IPS DF 19.7 (cell line): ENCODE data around the gene ENPP3.
A peak's percentile ranks its signal among the peaks of the same experiment; 100 is the strongest.

Source experiments
- DNase-seq: peaks from one replicate; pipeline ENCODE4 v3.0.0-alpha.2; 2013; ENCODE audit warnings: low read depth, low spot score

ENPP3 gene

DNA sequence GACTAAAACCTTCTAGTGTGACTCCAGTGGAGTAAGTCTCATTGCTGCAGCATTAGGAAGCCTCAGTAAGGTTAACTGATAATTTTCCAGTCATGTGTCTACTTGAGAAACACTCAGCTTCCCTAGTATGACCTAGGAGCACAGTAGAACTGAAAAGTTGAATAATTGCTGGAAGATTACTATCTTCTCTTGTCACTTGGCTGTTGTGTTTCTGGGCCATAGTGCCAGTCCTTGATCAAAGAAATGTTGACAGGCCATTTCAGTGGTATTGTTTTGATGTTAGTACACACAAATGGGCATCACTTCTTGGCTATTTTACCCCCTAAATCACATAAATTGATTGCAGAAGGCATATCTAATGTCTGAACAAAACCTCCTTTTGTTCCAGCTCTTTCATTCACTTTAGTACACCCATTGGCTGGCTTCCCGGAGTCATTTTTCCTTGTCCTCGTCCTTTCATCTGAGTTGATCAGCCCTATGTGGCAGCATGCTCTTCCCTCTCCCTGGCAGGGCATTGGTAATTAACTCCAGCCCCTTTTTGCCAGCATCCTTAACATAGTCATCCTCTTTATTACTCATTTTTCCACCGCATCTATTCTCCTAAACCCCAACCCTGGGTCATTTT is 6.0 kb downstream of the ENPP3 start:
- no peak for DNase-seq

DNA sequence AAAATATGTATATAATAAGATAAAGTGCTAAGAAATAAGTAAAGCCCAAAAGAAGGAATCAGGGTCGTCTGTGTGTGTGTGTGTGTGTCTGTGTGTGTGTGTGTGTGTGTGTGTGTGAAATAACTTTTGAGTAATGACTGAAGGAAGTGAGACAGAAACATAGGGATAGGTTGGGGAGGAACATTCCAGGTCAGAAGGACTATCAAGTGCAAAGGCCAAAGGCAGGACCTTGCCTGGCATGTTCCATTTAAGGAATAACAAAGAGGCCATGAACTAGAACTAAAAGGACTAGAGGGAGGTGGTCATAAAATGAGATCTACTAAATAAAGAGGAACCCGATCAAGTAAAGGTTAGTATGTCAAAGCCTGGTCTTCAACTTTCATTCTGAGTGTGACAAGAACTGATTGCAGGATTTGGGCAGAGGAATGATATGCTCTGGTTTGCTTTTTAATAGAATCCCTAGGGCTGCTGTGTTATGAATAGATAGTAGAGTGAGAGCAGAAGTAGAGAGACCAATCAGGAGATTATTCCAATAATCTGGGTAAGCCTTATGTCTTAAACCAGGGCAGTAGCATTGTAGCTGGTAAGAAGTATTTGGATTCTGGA is 6.9 kb downstream of the ENPP3 start:
- DNase-seq, result no peak

DNA sequence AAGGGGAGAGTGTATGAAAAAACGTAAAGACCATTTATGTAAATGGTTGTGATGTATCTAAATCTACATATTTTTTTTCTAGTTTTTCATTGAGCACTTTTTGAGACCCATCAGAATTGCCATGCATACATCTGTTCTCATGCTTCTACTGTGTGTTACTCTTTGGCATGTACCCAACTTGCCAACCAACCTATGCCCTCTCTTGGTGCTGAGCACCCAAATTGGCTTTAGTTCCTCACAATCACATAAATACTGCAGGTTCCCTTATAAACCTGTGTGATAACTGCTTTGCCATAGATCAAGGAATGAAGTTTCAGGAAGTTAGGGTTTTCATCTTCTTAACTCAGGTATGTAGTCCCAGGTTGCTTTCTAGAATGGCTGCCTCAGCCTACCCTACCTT is 7.8 kb downstream of the ENPP3 start:
- no peak for DNase-seq

DNA sequence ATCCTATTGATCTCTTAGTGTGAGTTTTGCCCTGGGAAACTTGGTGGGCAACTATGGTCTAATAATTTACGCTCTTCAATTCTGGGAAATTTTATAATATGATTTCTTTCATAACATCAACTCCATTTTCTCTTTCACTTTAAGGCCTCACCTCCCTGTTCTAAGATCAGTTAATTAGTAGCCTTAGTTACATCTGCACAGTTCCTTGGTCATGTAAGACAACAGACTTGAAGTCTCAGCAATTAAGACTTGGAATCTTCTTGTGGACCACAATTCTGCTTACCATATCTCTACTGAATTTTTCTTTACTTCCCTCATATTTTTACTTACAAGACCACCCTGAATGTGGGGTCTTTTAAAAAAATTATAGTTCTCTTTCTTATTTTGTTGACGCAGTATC is 8.7 kb downstream of the ENPP3 start:
- DNase-seq, result no peak

DNA sequence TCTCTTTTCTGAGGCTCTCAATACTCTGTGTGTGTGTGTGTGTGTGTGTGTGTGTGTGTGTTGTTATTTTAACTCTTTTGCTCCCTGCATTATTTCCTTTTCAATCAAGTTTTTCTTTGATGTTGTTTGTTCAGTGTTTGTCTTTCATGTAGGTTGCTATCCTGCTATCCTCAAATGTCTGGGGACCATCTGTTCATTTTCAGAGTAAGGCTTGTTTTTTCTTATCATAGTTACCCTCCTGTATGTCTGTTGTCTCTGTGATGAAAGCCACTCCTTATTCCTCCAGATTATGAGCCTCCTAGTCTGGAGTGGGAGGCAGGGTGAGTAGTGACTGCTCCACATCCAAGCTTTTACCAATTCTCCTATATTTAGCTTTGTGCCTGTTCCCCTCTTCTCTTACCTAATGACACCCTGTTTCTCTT is 9.2 kb downstream of the ENPP3 start:
- no peak for DNase-seq

DNA sequence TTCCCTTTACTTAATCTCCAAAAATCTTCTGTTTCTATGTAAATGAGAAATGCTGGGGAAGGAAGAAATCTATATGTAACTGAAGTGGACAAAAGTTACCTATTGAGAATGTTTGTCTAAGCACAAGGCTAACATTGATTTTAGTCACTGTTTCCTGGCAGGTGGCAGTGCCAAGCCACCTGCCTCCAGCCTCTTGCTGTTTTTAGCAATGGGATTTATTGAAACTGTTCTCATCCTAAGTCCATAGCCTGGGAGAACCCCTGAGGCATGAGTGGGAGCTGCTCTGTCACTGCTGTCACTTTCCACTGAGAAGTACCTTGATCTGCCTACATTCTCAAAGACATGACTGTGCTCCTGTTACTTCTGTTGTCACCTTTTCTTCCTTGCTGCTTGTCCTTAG is 14.7 kb downstream of the ENPP3 start:
- DNase-seq, result no peak

DNA sequence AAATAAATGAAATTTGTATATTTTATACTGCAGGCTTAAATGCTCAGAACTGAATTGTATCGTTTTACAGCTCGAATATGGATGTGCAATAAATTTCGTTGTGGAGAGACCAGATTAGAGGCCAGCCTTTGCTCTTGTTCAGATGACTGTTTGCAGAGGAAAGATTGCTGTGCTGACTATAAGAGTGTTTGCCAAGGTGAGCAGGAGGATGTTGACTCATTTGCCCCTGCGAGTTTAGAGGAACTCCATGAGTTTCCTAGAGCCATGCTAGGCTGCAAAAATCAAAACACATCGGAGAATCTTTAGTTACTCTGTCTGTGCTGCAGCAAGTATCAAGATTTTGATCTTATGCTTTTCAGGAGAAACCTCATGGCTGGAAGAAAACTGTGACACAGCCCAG is 15.4 kb downstream of the ENPP3 start:
- no peak for DNase-seq

DNA sequence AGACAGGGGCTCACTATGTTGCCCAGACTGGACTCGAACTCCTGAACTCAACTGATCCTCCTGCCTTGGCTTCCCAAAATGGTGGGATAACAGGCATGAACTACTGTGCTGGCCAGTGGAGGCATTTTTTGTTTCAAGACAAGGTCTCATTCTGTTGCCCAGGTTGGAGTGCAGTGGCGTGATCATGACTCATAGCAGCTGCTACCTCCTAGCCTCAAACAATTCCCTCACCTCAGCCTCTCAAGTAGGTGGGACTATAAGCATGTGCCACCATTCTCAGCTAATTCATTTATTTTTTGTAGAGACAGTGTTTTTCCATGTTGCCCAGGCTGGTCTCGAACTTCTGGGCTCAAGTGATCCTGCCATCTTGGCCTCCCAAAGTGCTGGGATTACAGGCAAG is 17.2 kb downstream of the ENPP3 start:
- no peak for DNase-seq

DNA sequence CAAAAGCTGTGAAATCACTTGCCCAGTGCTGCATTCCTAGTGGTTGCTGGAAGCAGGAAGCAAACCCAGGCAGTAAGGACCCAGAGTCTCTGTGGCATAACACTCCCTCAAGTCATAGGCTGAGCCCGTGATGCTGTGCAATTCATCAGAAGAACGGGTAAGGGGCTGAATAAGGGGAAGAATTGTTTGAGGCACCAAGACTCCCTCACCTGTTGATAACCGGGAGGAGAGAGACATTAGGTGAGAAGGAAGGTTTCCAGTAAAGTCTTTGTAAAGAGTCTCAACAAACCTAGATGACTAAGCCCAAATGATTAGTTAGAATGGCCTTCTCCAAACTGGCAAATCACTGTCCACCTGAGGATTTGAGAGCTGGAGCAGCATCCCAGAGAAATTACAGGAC is 18.3 kb downstream of the ENPP3 start:
- DNase-seq, result no peak

DNA sequence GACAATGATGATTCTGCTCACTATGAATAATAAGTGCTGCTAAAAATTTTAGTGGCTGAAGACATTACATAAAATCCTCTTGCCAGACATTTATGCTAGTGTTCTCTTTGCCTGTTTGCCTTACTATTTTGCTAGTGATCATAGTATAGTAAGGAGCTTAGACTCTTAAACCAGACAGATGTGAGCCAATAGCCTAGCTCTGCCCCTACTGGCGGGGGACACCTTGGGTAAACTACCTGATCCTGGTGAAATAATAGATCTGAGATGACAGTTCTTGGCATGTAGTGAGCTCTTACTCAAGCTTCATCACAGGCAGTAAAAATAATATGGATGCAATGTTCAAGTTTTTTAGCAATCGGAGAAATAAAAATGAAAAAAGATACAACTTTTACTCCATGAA is 18.8 kb downstream of the ENPP3 start:
- DNase-seq, result no peak

DNA sequence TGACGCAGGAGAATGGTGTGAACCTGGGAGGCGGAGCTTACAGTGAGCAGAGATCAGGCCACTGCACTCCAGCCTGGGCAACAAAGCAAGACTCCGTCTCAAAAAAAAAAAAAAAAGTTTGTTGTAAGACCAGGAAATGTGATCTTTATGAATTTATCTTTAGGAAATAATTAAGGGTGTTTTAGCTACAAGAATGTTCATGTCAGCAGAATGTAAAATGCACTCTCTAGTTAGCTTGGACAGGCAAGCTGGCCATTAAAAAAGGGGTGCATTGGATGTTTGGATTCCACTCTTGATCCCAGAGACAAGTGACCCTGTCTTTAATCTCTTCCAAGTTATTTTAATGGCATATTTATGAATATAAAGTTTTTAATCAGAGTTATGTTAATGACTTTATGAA is 19.6 kb downstream of the ENPP3 start:
- DNase-seq, result no peak

DNA sequence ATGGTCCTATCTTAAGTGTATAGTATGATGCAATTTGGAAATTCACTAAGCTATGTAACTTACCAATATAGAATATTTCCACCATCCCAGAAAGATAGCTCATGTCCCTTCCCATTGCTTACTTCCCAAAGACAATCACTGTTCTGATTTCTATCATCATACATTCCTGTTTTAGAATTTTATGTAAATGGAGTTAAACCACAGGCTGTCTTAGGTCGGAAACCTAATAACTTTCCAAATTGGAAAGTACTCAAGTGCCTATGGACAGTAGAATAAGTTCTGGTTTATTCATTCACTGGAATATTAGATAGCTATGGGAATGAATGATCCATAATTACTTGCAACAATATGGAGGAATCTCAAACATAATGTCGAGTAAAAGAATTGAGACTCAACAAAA is 20.1 kb downstream of the ENPP3 start:
- DNase-seq, result no peak

DNA sequence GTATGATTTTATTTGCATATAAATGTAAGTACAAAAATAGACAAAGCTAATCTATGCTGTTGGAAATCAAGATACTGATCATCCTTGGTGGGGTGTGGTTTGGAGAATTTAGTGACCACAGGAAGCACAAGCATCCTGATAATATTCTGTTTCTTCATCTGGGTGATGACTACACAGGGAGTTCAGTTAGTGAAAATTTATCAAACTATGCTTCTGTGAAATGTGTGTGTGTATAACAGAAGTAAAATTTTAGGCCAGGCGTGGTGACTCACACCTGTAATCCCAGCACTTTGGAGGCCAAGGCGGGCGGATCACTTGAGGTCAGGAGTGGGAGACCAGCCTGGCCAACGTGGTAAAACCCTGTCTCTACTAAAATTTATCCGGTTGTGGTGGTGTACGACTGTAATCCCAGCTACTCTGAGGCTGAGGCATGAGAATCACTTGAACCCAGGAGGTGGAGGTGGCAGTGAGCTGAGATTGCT is 20.6 kb downstream of the ENPP3 start:
- no peak for DNase-seq

DNA sequence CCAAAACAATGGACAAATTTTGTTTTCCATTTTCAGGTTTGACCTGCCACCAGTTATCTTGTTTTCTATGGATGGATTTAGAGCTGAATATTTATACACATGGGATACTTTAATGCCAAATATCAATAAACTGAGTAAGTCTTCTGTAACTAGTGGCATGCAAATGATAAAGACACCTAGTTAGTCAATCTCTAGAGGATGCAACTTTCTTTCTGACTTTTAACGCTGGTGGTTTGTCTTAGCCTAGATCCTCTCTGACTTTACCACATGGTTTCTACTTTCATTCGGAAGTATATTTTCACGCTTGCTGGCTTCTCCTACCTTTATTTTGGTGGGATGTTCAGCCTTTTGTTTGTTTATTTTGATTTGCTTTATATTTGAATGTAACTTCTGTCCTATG is 21.2 kb downstream of the ENPP3 start:
- no peak for DNase-seq

DNA sequence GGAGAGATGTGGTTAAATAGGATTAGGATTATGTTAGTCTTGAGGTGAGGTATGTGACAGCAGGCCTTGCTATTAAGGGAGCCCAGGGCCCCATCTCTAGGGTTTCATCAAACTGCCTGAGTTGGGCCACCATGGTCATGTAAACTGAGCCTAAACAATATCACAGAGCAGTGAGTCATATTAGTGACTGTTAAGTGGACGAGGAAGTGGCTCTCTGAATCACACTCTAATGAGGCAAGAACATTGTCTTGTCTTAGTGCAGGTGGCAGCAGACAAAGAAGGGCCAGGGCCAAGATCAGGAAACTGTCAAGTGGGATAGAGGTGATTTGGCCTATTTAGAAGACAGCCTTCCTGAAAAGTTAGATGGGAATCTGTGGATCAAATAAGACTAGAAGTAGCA is 23.1 kb downstream of the ENPP3 start:
- DNase-seq, result no peak

DNA sequence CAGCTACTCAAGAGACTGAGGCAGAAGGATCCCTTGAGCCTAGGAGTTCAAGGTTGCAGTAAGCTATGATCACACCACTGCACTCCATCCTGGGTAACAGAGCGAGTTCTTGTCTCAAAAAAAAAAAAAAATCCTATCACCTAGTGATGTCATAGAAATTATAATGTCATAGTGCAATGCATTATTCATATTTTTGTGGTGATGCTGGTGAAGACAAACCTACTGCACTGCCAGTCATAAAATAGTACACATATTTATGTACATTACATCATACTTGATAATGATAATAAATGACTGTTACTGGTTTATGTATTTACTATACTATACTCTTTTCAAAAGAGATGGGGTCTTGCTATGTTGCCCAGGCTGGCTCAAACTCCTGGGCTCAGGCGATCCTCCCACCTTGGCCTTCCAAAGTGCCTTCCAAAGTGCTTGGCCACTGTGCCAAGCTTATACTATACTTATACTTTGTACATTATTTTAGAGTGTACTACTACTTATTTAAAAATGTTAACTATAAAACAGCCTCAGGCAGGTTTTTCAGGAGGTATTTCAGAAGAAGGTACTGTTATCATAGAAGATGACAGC is 26.6 kb downstream of the ENPP3 start:
- DNase-seq, result no peak

DNA sequence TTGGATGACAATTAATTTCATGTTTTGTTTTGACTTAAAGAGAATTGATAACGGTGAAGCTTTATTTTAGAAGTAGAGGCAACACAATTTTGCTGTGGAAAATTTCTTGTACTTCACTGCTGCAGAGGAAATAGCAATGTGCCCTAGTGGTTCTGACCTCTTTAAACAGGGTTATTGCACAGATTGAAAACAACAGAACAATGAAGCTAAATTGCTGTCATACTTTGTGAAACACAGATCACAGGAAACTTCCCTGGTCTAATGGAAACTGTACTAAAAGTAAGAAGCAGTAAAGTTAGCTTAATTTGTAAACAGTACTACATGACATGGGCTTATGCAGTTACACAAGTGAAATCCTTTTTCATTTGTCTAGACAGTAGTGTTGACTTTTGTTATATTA is 32.8 kb downstream of the ENPP3 start:
- DNase-seq, result no peak

DNA sequence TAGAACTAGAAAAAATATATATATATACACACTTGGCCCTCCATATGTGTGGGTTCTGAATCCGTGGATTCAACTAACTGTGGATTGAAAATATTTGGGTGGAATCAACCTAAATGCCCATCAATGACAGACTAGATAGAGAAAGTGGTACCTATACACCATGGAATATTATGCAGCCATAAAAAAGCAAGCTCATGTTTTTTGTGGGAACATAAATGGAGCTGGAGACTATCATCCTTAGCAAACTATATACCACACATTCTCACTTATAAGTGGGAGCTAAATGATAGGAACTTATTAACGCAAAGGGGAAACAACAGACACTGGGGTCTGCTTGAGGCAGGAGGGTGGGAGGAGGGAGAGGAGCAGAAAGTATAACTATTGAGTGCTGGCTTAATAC is 36.1 kb downstream of the ENPP3 start:
- DNase-seq, result no peak

DNA sequence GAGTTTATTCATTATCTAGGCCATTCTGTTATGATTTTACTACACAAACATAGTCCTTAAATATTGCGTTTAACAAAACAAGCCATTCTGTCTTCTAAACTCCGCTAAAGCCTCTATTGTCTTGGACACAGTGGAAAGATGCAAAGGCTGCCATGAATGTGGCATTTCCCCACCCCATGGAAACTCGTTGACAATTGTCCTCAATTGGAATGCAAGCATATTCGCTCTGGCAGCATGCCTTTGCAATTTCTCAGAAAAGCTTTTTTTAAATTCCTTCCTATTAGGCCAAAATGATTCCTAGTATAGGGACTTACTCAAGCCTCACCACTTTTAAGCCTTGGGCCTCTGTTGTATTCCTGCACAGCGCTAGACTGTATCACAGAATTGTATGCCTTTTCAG is 41.3 kb downstream of the ENPP3 start:
- DNase-seq, result peak; percentile 2

DNA sequence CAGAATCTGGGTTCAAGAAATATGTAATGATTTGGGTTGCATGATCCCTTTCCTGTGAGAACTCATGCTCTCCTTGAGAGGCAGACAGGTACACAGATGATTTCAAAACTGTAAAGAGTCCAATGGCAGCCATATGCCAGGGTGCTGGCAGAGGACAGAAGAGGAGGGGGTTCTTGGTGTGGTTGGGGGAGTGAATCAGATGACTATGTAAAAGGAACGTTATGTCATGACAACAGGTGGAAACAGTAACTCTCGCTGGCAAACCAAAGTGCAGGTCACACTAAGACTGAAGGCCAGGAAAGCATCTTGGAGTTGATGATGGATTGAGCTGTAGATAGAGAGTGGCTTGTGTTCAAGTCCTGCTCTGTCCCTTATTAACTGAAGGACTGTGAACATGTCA is 43.8 kb downstream of the ENPP3 start:
- DNase-seq, result no peak

DNA sequence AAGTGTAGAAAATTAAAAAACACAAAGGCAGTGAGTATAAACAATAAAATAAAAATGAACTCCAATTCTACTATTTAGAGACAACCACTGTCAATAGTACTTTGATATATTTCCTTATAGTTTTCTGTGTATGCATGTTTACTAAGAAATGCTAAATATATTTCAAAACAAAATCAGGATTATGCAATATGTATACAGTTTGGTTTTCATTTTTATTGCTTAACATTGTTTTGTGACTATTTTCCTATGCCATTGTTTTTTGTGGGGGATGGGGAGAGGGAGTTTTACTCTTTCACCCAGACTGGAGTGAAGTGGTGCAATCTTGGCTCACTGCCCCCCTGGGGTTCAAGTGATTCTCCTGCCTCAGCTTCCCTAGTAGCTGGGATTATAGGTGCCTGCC is 44.5 kb downstream of the ENPP3 start:
- no peak for DNase-seq

DNA sequence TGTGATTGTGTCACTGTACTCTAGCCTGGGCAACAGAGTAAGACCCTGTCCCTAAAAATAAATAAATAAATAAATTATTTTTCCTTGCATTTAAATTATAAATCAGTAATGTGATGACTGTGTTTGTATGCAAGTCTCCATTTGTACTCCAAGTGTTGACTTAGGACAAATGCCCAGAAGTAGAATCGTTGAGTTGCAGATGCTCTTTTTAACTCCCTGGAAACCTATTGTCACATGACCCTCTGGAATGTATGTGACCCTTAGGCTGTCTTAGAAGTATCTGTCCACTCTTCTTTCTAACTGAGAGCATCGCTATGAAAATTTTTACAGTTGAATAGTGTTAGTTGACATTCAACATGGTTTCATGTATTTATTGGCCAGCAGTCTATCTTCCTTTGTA is 45.3 kb downstream of the ENPP3 start:
- no peak for DNase-seq

DNA sequence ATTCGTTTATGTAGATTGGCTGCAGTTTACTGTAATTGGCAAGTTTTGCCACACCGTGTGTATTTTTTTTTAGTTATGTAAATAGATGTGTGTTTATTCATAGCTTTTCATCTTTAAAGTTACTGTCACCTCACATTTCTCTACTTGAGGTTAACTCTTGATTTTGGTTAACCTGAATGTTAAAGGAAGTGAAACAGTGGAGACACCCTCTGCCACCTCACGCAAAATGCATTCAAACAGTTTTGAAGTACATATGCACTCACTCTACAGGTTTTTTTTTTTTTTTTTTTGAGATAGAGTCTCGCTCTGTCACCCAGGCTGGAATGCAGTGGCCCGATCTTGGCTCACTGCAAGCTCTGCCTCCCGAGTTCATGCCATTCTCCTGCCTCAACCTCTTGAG is 46.4 kb downstream of the ENPP3 start:
- DNase-seq, result no peak
